K562 (cell line): ENCODE data around the gene PHF21B. TPM values are rescaled to one million over a fixed set of nuclear protein-coding genes. Genes with fewer than 3 reads are reported as not detected.

Experiments used
- ATAC-seq: fragments of 200-7000 bp; cut with Tn5 transposase; 3 replicates; pipeline ENCODE4 v1.9.1; 2020; ENCODE audit warnings: moderate library complexity
- BruUV-seq: library from RNA; stranded (reverse); fragments of 400-500 nt; replicated peaks from 2 replicates; lab custom pipeline; 2021; lab: Mats Ljungman, UMichigan
- CTCF ChIA-PET: fragments of 300-600 bp; formaldehyde crosslinking; extraction: SDS; loops from one replicate; lab custom pipeline; 2021; ENCODE audit warnings: low intra/inter-chr PET ratio; lab: Yijun Ruan, JAX
- POLR2A ChIA-PET: fragments of 300-600, 350-650 bp; sonication (Branson Sonifier 250); formaldehyde crosslinking; extraction: SDS; loops from one replicate; lab custom pipeline; 2021; ENCODE audit warnings: antibody characterized with exemption, inconsistent platforms; lab: Yijun Ruan, JAX
- DNase-seq, 4 experiments: peaks; one replicate each; pipeline versions ENCODE4 v3.0.0 to v3.0.0-alpha.2; 2011 to 2018; ENCODE audit warnings: low spot score in 3 of 4, mixed read lengths in 3 of 4; ENCODE audit errors: extremely low read depth in 1 of 4
- FAIRE-seq: peaks from 2 replicates; lab custom pipeline; 2011; peaks lifted over from hg19 to GRCh38; lab: Jason Lieb, UNC
- H2AFZ ChIP-seq: 2 replicates; pipeline ENCODE4 v1.6.0; 2011; ENCODE audit warnings: low read depth, low read length, control low read depth, inconsistent platforms
- H3K27ac ChIP-seq: fragments of 200-600 bp; 3 replicates; pipeline ENCODE4 v1.8.0; 2011; ENCODE audit warnings: low read depth, mild to moderate bottlenecking, control low read depth, inconsistent platforms, low read length, moderate library complexity, mixed read lengths; ENCODE audit errors: extremely low read depth
- H3K27me3 ChIP-seq, 2 experiments: fragments of 300-600 bp in 1 of 2; 2 replicates in 1 of 2; 3 replicates in 1 of 2; pipeline versions ENCODE4 v1.6.0 to v1.8.0; 2011; ENCODE audit warnings: inconsistent platforms in 2 of 2, low read length in 2 of 2, mild to moderate bottlenecking in 1 of 2, mixed read lengths in 1 of 2, moderate library complexity in 1 of 2; ENCODE audit not compliant: control insufficient read depth in 2 of 2, insufficient read depth in 2 of 2
- H3K36me3 ChIP-seq: fragments of 300-600 bp; 3 replicates; pipeline ENCODE4 v1.8.0; 2011; ENCODE audit warnings: mild to moderate bottlenecking, low read length, inconsistent platforms; ENCODE audit not compliant: control insufficient read depth, insufficient read depth
- H3K4me1 ChIP-seq, 2 experiments: fragments of 200-600 bp in 1 of 2; replicated peaks in 1 of 2; 2 replicates in 1 of 2; 3 replicates in 1 of 2; pipeline versions ENCODE4 v1.5.1 to v1.8.0; 2011; ENCODE audit warnings: inconsistent platforms in 2 of 2, low read length in 2 of 2, mild to moderate bottlenecking in 1 of 2, mixed read lengths in 1 of 2, moderate library complexity in 1 of 2; ENCODE audit not compliant: control insufficient read depth in 2 of 2, insufficient read depth in 2 of 2
- H3K4me2 ChIP-seq: 2 replicates; pipeline ENCODE4 v1.6.1; 2011; ENCODE audit warnings: low read length, control low read depth, inconsistent platforms, mixed read lengths; ENCODE audit not compliant: insufficient read depth
- H3K4me3 ChIP-seq: fragments of 200-600 bp; sonication (generic), shearing (Covaris generic); 2 replicates; pipeline ENCODE4 v1.5.1; 2016; ENCODE audit warnings: control low read depth, inconsistent platforms
- H3K79me2 ChIP-seq: fragments of 200-600 bp; 3 replicates; pipeline ENCODE4 v1.8.0; 2011; ENCODE audit warnings: low read length, inconsistent platforms; ENCODE audit not compliant: control insufficient read depth, insufficient read depth
- H3K9ac ChIP-seq, 2 experiments: 2 replicates each; pipeline versions ENCODE4 v1.6.0 to v1.6.1; 2011; ENCODE audit warnings: low read depth in 2 of 2, low read length in 2 of 2, control low read depth in 1 of 2, inconsistent platforms in 1 of 2, mild to moderate bottlenecking in 1 of 2, mixed read lengths in 1 of 2; ENCODE audit not compliant: insufficient read depth in 1 of 2
- H3K9me1 ChIP-seq: one replicate; pipeline ENCODE4 v1.6.0; 2011; ENCODE audit warnings: inconsistent platforms, mild to moderate bottlenecking, low read length, moderate library complexity; ENCODE audit not compliant: control insufficient read depth, insufficient read depth
- H3K9me3 ChIP-seq: replicated peaks from 2 replicates; pipeline ENCODE4 v1.5.1; 2011; ENCODE audit warnings: low read depth, low read length, inconsistent platforms; ENCODE audit not compliant: control insufficient read depth, insufficient read depth
- H4K20me1 ChIP-seq: replicated peaks from 2 replicates; pipeline ENCODE4 v1.6.1; 2011; ENCODE audit warnings: low read length, inconsistent platforms, mixed read lengths; ENCODE audit not compliant: control insufficient read depth, insufficient read depth
- CBFB ChIP-seq: sonication (generic); formaldehyde crosslinking; IDR thresholded peaks from 2 replicates; pipeline ENCODE4 v1.4.0; 2020; ENCODE audit warnings: mild to moderate bottlenecking, missing genetic modification reagents
- GABPB2 ChIP-seq: fragments of 250-450 bp; sonication (Bioruptor Pico); conservative IDR thresholded peaks from 2 replicates; pipeline ENCODE4 v1.5.1; 2021; ENCODE audit warnings: mild to moderate bottlenecking
- HCFC1 ChIP-seq: IDR thresholded peaks from 2 replicates; pipeline ENCODE4 v1.6.1; 2012; ENCODE audit warnings: low read depth, low read length, improper control_type of control experiment
- MTA3 ChIP-seq: fragments of 450-650 bp; formaldehyde crosslinking; IDR thresholded peaks from 2 replicates; pipeline ENCODE4 v1.6.1; 2017; ENCODE audit warnings: mild to moderate bottlenecking, borderline replicate concordance
- PTRF ChIP-seq: fragments of 450-650 bp; IDR thresholded peaks from 2 replicates; pipeline ENCODE4 v1.6.1; 2016; ENCODE audit warnings: mild to moderate bottlenecking, missing genetic modification characterization, missing compliant biosample characterization
- RUNX1 ChIP-seq: sonication (generic); IDR thresholded peaks from 2 replicates; pipeline ENCODE4 v1.6.1; 2016; ENCODE audit warnings: antibody characterized with exemption, low read depth
- SRSF7 ChIP-seq: fragments of 200-400 bp; formaldehyde crosslinking; optimal IDR thresholded peaks from 2 replicates; pipeline ENCODE3; 2017; ENCODE audit warnings: mild to moderate bottlenecking, low read depth, low read length
- STAG1 ChIP-seq: sonication (generic); formaldehyde crosslinking; IDR thresholded peaks from 2 replicates; pipeline ENCODE4 v1.5.0; 2020; ENCODE audit warnings: missing genetic modification reagents, borderline replicate concordance
- ZNF239 ChIP-seq: fragments of 250-450 bp; sonication (Bioruptor Pico); IDR thresholded peaks from 2 replicates; pipeline ENCODE4 v1.4.0; 2020; ENCODE audit warnings: mild to moderate bottlenecking
- ZNF79 ChIP-seq: fragments of 250-450 bp; sonication (Bioruptor Pico); IDR thresholded peaks from 2 replicates; pipeline ENCODE4 v1.4.0; 2020; ENCODE audit warnings: low read depth, mild to moderate bottlenecking, moderate library complexity
- WGBS: fragments of 100-300 bp; shearing (Covaris generic); methylation state at CpG from one replicate; pipeline ENCODE4 v1.1.6; 2016; ENCODE audit warnings: low coverage, mixed read lengths; ENCODE audit not compliant: insufficient coverage; ENCODE audit errors: missing lambda C conversion rate; 5-methylcytosine and 5-hydroxymethylcytosine counted together
- in situ Hi-C: fragments of 300-500 bp; cut with MboI; formaldehyde crosslinking; loops from 4 replicates; pipeline ENCODE4 v1.15.0; 2018; ENCODE audit warnings: inconsistent platforms, mixed read lengths
- intact Hi-C: fragments of 100-400 bp; cut with micrococcal nuclease; formaldehyde crosslinking; loops from 2 replicates; pipeline ENCODE4 v1.14.2; 2022
- polyA plus RNA-seq, 8 experiments: library from polyadenylated mRNA; depleted of rRNA in 4 of 8; stranded (reverse) in 5 of 8; unstranded in 3 of 8; fragments of >200 nt; fragmentation: Nextera tagmentation in 2 of 8; fragmentation: Illumina TruSeq in 1 of 8; extraction: Ambion mirVana in 2 of 8; extraction: Trizol in 1 of 8; gene quantifications; 2 replicates each; pipeline versions ENCODE4 v1.2.1 to v1.2.3, GENCODE V29; 2011 to 2014; ENCODE audit warnings: inconsistent platforms in 1 of 8, missing spikeins in 1 of 8
- total RNA-seq, 7 experiments: library from RNA; depleted of rRNA in 6 of 7; stranded (reverse); fragments of >200 nt in 6 of 7; fragmentation: Illumina TruSeq in 2 of 7; extraction: Trizol in 2 of 7; gene quantifications; 2 replicates each; pipeline versions ENCODE4 v1.2.1 to v1.2.3, GENCODE V29; 2011 to 2021; ENCODE audit warnings: low replicate concordance in 1 of 7
- TF ChIP-seq, protein P1 (sequence below): sonication (generic); formaldehyde crosslinking; IDR thresholded peaks from 2 replicates; pipeline ENCODE4 v1.8.1; 2023; ENCODE audit warnings: mild to moderate bottlenecking, missing genetic modification reagents, moderate library complexity
- TF ChIP-seq, protein P2 (sequence below): sonication (generic); formaldehyde crosslinking; IDR thresholded peaks from 2 replicates; pipeline ENCODE4 v1.8.0; 2022; ENCODE audit warnings: missing genetic modification reagents, mild to moderate bottlenecking, borderline replicate concordance
- TF ChIP-seq, protein P3 (sequence below), 2 experiments: fragments of 450-650 bp; IDR thresholded peaks; 2 replicates each; pipeline ENCODE4 v1.6.1; 2016
- TF ChIP-seq, protein P4 (sequence below): IDR thresholded peaks from 3 replicates; pipeline ENCODE4 v1.6.1; 2011; ENCODE audit warnings: borderline replicate concordance, mild to moderate bottlenecking; ENCODE audit not compliant: insufficient read length, insufficient read depth
- TF ChIP-seq, protein P5 (sequence below), 2 experiments: fragments of 450-650 bp in 1 of 2; sonication (generic) in 1 of 2; formaldehyde crosslinking; conservative IDR thresholded peaks; 2 replicates each; pipeline versions ENCODE4 v1.4.0 to v1.8.1; 2020 to 2022; ENCODE audit warnings: mild to moderate bottlenecking in 1 of 2, missing genetic modification reagents in 1 of 2

Gene PHF21B
- total and polyA plus RNA-seq, 9 of the 15 experiments (the other 6 are each of a cell fraction or from before 2014, with no cell fraction given): 0.04 TPM; not detected in 8

DNA sequence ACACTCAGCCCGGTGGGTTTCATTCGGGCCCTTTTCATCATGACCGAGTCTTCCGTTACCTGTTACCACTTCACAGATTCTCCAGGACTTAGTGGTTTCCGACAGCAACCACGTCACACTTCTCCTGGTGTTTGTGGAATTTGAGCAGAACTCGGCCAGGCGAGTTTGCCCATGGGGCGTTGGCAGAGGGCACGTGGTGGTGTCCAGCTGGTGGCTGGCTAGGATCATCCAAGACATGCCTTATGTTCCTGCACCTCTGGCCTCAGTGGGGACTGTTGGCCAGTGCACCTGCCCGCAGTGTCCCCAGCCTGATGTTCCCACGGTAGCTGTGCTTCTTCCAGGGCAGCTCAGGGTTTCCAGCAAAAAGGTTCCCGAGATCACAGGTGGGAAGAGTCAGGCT, 170.1 kb downstream of the PHF21B start:
- H3K27ac ChIP-seq: no peak overlapping the region
- DNase-seq (no peak), ATAC-seq (no peak), FAIRE-seq (no peak)
- ChIA-PET POLR2A (interaction anchor here (0.7 kb wide), 1 partner anchor 653 kb away, joined by 3 read pairs; no protein-coding TSS in a partner anchor), CTCF (no interaction called here)
- in situ Hi-C loops: no loop called here
- H2AFZ ChIP-seq: no peak overlapping the region
- no peaks in the 10 kb centered on the region for H3K4me1 ChIP-seq
- H3K27me3 ChIP-seq: peaks cover 4 to 26% of the 10 kb centered on the region in 2 experiments; a peak in 3 of 5 replicates
- TF ChIP-seq, protein P1, sequence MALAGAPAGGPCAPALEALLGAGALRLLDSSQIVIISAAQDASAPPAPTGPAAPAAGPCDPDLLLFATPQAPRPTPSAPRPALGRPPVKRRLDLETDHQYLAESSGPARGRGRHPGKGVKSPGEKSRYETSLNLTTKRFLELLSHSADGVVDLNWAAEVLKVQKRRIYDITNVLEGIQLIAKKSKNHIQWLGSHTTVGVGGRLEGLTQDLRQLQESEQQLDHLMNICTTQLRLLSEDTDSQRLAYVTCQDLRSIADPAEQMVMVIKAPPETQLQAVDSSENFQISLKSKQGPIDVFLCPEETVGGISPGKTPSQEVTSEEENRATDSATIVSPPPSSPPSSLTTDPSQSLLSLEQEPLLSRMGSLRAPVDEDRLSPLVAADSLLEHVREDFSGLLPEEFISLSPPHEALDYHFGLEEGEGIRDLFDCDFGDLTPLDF (CRISPR knock-in tag): no peak
- TF ChIP-seq HCFC1: no peak
- TF ChIP-seq GABPB2: no peak
- no peak for TF ChIP-seq PTRF
- TF ChIP-seq, protein P2, sequence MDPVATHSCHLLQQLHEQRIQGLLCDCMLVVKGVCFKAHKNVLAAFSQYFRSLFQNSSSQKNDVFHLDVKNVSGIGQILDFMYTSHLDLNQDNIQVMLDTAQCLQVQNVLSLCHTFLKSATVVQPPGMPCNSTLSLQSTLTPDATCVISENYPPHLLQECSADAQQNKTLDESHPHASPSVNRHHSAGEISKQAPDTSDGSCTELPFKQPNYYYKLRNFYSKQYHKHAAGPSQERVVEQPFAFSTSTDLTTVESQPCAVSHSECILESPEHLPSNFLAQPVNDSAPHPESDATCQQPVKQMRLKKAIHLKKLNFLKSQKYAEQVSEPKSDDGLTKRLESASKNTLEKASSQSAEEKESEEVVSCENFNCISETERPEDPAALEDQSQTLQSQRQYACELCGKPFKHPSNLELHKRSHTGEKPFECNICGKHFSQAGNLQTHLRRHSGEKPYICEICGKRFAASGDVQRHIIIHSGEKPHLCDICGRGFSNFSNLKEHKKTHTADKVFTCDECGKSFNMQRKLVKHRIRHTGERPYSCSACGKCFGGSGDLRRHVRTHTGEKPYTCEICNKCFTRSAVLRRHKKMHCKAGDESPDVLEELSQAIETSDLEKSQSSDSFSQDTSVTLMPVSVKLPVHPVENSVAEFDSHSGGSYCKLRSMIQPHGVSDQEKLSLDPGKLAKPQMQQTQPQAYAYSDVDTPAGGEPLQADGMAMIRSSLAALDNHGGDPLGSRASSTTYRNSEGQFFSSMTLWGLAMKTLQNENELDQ (CRISPR knock-in tag): no peak
- TF ChIP-seq, protein P3, sequence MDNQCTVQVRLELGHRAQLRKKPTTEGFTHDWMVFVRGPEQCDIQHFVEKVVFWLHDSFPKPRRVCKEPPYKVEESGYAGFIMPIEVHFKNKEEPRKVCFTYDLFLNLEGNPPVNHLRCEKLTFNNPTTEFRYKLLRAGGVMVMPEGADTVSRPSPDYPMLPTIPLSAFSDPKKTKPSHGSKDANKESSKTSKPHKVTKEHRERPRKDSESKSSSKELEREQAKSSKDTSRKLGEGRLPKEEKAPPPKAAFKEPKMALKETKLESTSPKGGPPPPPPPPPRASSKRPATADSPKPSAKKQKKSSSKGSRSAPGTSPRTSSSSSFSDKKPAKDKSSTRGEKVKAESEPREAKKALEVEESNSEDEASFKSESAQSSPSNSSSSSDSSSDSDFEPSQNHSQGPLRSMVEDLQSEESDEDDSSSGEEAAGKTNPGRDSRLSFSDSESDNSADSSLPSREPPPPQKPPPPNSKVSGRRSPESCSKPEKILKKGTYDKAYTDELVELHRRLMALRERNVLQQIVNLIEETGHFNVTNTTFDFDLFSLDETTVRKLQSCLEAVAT (IDR thresholded peaks at IDR 0.05): no peak
- no peak for TF ChIP-seq ZNF239 (CRISPR knock-in tag)
- no peak for TF ChIP-seq CBFB (CRISPR knock-in tag)
- no peak for TF ChIP-seq STAG1 (CRISPR knock-in tag)
- TF ChIP-seq, protein P4, sequence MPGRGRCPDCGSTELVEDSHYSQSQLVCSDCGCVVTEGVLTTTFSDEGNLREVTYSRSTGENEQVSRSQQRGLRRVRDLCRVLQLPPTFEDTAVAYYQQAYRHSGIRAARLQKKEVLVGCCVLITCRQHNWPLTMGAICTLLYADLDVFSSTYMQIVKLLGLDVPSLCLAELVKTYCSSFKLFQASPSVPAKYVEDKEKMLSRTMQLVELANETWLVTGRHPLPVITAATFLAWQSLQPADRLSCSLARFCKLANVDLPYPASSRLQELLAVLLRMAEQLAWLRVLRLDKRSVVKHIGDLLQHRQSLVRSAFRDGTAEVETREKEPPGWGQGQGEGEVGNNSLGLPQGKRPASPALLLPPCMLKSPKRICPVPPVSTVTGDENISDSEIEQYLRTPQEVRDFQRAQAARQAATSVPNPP: no peak
- no peak for TF ChIP-seq SRSF7
- TF ChIP-seq MTA3: no peak
- no peak for TF ChIP-seq RUNX1
- TF ChIP-seq, protein P5, sequence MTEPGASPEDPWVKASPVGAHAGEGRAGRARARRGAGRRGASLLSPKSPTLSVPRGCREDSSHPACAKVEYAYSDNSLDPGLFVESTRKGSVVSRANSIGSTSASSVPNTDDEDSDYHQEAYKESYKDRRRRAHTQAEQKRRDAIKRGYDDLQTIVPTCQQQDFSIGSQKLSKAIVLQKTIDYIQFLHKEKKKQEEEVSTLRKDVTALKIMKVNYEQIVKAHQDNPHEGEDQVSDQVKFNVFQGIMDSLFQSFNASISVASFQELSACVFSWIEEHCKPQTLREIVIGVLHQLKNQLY (CRISPR knock-in tag; conservative IDR thresholded peaks at IDR 0.05): no peak
- TF ChIP-seq ZNF79 (CRISPR knock-in tag): no peak
- no peaks in the 10 kb centered on the region for H3K79me2 ChIP-seq
- no peak overlapping the region for H3K4me2 ChIP-seq
- 5% methylated on average over 8 of the region's 13 CpGs for WGBS
- no peaks in the 10 kb centered on the region for H3K9me3 ChIP-seq
- intact Hi-C loops: no loop called here
- H3K9ac ChIP-seq: no peak overlapping the region
- H4K20me1 ChIP-seq: no peaks in the 10 kb centered on the region
- H3K9me1 ChIP-seq: no peaks in the 10 kb centered on the region
- H3K36me3 ChIP-seq: no peaks in the 10 kb centered on the region
- H3K4me3 ChIP-seq: no peak overlapping the region
- BruUV-seq: no TSS peak
